M059J (cell line): ENCODE data around the gene EOLA2. TPM values are rescaled to one million over a fixed set of nuclear protein-coding genes. Genes with fewer than 3 reads are reported as not detected.
"Not testable (repeated sequence)": the region's sequence is repeated elsewhere in the genome, so short reads cannot be mapped to it uniquely, and the experiment has no call there.

ENCODE experiments used
- DNase-seq: peaks from one replicate; pipeline ENCODE4 v3.0.0-alpha.2; 2012; ENCODE audit warnings: low read depth
- total RNA-seq: library from RNA; depleted of rRNA; stranded (reverse); fragments of >200 nt; shearing (Covaris generic); gene quantifications from 2 replicates; pipeline ENCODE4 v1.2.3, GENCODE V29; 2014

EOLA2 gene
- total RNA-seq, 1 experiment from 2014 or later: 42.1 TPM

DNA sequence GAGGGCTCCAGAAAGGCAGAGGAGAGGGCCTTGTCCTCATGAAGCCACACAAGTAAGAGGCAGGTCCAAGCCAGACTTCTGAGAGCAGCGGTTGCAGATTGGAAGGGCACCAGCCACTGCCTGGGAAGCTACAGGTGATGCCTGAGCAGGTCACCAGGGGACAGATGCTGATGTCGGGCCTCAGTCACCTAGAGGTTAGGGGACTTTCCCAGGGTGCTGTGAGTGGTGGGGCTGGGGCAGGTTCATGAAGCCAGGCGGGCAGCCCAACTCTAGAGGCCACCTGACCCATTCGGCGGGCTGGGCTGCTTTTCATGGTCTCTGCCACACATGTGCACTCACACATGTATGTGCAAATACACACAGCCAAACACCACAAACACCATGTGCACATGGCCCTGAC lies 5.3 kb downstream of the EOLA2 start:
- not testable (repeated sequence) for DNase-seq

DNA sequence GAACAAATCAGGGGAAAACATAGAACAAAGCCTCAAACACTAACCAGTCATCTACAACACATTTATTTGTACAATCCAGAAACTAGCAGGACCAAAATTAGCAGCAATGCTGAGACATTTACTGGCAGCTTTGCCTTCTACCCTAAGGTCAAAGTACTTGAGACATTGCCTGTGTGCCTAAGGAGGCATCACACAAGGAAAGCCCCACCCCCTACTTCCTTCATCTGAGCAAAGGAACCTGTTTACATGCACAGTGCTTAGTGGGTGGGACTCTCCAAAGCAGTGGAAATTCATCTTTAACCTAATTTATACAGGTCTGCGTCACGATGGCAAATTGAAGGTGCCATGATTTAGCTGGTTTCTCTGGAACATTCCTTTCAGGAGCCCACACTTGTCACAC lies 6.1 kb downstream of the EOLA2 start:
- DNase-seq: not testable (repeated sequence)

DNA sequence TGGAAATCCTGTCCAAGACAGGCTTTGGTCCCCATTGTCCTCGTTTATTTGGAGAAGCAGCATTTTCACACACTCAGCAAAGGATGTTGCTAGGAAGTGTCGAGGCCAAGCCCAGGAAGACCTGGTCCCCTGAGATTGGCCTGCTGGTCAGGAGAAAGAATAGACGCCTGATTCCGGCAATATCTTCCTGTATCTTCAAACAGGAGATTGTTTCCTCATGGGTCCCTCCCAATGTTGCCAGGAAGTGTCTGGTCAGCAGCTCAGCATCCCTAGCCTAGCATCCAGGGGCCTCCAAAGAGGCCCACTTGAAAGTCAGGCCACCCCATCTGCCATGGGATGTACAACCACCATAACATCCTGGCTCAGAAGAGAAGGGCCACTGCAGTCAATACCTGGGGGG lies 6.9 kb downstream of the EOLA2 start:
- DNase-seq: not testable (repeated sequence)

DNA sequence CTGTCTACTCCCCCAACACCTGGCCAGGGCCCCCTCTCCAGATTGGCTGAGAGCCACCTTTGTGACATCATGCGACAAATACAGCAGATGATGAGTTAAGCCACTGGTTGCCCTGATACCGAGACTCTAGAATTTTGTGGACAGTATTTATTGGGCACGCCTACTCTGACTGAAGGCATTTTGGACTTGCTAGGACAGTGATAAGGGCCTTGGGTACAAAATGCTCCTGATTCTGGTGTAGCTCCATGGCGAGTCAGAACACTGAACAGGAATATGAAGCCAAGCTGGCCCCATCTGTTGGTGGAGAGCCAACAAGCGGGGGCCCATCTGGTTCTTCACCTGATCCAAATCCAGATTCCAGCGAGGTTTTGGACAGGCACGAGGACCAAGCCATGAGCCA lies 8.9 kb downstream of the EOLA2 start, which contains the start of gene HSFX4:
Gene HSFX4, plus strand, starts transcription at position 174 of the 400 bp plus-strand sequence. Its CDS starts 72 bp downstream, at position 246.
- DNase-seq: not testable (repeated sequence)

DNA sequence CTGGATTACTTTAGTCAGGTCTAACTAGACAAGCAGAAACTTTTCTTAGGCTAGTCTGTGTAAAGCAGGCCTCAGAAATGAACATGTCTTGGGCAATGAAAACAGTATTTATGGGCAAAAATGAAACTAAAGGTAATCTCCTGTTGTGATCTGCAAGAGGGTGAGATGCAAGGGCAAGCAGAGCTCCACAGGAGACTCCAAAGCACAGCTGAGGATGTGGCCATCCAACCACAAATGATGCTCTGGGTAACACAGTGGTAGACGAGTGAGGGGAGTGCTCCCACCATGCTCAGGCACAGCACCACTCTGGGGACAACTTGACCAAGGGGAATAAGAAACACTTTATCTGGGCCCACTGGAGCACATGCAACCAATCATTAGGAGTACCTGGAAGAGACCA lies 9.7 kb downstream of the EOLA2 start:
- DNase-seq: not testable (repeated sequence)

GRCh38 chrX:149927964-149928258 lies 10.4 kb downstream of the EOLA2 start:
- DNase-seq: not testable (repeated sequence)

GRCh38 chrX:149927245-149927963 lies 10.9 kb downstream of the EOLA2 start:
- DNase-seq: not testable (repeated sequence)

GRCh38 chrX:149924434-149924833 lies 13.9 kb downstream of the EOLA2 start:
- DNase-seq: not testable (repeated sequence)

DNA sequence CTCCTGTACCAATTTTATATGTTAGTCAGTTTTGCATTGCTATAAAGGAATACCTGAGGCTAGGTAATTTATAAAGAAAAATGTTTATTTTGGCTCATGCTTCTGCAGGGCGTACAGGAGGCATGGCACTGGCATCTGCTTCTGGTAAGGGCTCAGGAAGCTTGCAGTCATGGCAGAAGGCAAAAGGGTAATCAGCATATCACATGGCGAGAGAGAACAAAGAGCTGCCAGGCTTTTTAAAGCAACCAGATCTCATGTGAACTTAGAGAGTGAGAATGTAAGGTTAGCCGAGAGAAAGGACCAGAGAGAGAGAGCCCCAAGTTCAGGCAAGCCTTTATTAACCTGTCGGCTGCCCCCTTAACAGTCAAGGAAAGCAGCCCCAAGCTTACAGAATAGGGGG lies 14.5 kb downstream of the EOLA2 start:
- not testable (repeated sequence) for DNase-seq

- no peak for DNase-seq
These were observed 21.4 kb downstream of the EOLA2 start for GRCh38 chrX:149916745-149917392.

GRCh38 chrX:149910178-149910695 lies 28.1 kb downstream of the EOLA2 start:
- DNase-seq: peak; percentile 1

DNA sequence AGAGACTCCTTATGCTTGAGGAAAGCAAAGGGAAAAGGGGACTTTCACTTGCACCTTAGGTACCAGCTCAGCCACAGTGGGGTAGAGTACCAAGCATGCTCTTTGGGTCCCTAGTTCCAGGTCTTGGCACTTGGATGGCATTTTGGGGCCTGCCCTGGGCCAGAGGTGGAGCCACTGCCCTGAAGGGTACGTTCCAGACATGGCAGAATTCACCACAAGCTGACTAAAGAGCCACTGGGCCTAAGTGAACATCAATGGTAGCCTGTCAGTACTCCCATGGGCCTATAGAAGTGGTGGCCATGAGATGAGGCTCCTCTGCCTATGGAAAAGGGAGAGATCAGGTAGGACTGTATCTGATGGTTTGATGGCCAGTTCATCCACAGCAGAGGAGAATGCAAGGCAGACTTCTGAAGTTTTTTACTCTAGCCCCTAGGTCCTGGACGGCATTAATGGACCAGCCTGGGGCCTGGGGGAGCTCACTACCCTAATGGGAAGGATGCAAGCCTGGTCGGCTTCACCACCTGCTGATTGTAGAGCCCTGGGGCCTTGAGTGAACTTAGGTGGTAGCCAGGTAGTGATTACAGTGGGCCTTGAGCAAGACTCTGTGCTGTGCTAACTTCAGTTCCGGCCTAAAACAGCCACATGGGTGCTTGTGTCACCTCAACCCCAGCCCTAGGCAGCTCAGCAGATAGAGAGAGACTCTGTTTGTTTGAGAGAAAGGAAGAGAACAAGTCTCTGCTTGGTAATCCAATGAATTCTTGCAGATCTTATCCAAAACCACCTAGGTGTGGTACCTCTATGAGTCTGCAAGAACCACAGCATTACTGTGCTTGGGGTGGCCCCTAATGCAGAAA lies 28.7 kb downstream of the EOLA2 start:
- DNase-seq: no peak

- no peak for DNase-seq
These were observed 29.6 kb downstream of the EOLA2 start for GRCh38 chrX:149908727-149909126.

DNA sequence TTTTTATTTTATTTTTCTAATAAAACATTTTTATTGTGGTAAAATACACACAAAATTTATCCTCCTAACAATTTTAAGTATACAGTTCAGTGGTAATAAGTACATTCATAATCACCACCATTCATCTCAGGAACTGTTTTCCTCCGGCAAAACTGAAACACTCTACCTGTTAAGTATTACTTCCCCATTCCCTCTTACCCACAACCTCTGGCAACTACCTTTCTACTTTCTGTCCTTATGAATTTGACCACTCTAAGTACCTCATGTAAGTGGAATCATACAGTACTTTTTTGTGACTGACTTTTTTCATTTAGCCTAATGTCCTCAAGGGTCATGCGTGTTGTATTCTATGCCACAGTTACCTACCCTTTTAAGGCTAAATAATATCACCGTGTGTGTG lies 30.0 kb downstream of the EOLA2 start:
- DNase-seq: no peak

GRCh38 chrX:149903889-149904748 lies 34.2 kb downstream of the EOLA2 start:
- DNase-seq: peak; percentile 34

- no peak for DNase-seq
These were observed 39.7 kb downstream of the EOLA2 start for GRCh38 chrX:149898554-149898953.

DNA sequence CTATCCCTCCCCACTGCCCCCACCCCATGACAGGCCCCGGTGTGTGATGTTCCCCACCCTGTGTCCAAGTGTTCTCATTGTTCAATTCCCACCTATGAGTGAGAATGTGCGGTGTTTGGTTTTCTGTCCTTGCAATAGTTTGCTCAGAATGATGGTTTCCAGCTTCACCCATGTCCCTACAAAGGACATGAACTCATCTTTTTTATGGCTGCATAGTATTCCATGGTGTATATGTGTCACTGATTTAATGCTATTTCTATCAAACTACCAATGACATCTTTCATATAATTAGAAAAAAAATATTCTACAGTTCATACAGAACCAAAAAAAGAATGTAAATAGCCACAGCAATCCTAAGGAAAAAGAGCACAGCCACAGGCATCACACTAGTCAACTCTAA lies 47.5 kb downstream of the EOLA2 start:
- not testable (repeated sequence) for DNase-seq
